Endothelial cell of umbilical vein (primary cell): ENCODE measurements around the gene NFATC2IP.
"Not testable (repeated sequence)": the region's sequence is repeated elsewhere in the genome, so short reads cannot be mapped to it uniquely, and the experiment has no call there.

Source experiments
- CTCF ChIP-seq, 2 donors: IDR thresholded peaks; 1 replicate in 1 of 2; 2 replicates in 1 of 2; pipeline ENCODE4 v1.5.1; 2011; ENCODE audit warnings: low read length in 2 of 2, mild to moderate bottlenecking in 2 of 2, moderate library complexity in 2 of 2, control low read depth in 1 of 2, inconsistent platforms in 1 of 2, low read depth in 1 of 2; ENCODE audit not compliant: insufficient read depth in 1 of 2; ENCODE audit errors: extremely low read depth in 1 of 2
- EZH2 ChIP-seq: IDR thresholded peaks from 2 replicates; pipeline ENCODE4 v1.6.1; 2012; ENCODE audit warnings: borderline replicate concordance, low read depth, mild to moderate bottlenecking, moderate library complexity, low read length, inconsistent platforms; ENCODE audit not compliant: severe bottlenecking
- FOS ChIP-seq: IDR thresholded peaks from 2 replicates; pipeline ENCODE4 v1.6.1; 2011; ENCODE audit warnings: mild to moderate bottlenecking, low read length, moderate library complexity, borderline replicate concordance; ENCODE audit not compliant: insufficient read depth
- GATA2 ChIP-seq: IDR thresholded peaks from 2 replicates; pipeline ENCODE4 v1.7.0; 2011; ENCODE audit warnings: low read depth, mild to moderate bottlenecking, moderate library complexity, mixed read lengths, low read length; ENCODE audit not compliant: insufficient read length, insufficient read depth
- JUN ChIP-seq: IDR thresholded peaks from 2 replicates; pipeline ENCODE4 v1.6.1; 2011; ENCODE audit warnings: borderline replicate concordance, low read depth; ENCODE audit not compliant: insufficient read length, insufficient read depth
- MAX ChIP-seq: IDR thresholded peaks from 2 replicates; pipeline ENCODE4 v1.6.1; 2011; ENCODE audit not compliant: insufficient read depth, insufficient read length
- MYC ChIP-seq: IDR thresholded peaks from one replicate; pipeline ENCODE4 v1.6.1; 2011; ENCODE audit warnings: mild to moderate bottlenecking, low read depth, low read length
- POLR2A ChIP-seq: IDR thresholded peaks from 2 replicates; pipeline ENCODE4 v1.6.1; 2012; ENCODE audit warnings: low read depth, mild to moderate bottlenecking, control low read depth, low read length
- POLR2AphosphoS5 ChIP-seq: IDR thresholded peaks from 2 replicates; pipeline ENCODE4 v1.6.1; 2012; ENCODE audit warnings: low read depth, mild to moderate bottlenecking, control low read depth, low read length, moderate library complexity; ENCODE audit not compliant: insufficient read depth

DNA sequence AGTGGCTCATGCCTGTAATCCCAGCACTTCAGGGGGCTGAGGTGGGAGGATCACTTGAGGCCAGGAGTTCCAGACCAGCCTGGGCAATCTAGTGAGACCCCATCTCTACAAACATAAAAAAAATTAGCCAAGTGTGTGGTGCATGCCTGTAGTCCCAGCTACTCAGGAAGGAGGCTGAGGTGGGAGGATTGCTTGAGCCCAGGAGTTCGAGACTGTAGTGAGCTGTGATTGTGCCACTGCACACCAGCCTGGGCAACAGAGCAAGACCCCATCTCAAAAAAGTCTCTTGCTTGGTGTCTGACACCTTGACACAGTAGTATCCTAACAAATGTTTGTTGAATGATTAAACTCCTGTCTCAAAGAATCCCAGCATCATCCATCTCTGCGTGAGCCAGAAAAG is 19.0 kb downstream of the NFATC2IP start:
- not testable (repeated sequence) for TF ChIP-seq JUN; EZH2; POLR2A; GATA2; CTCF (IDR thresholded peaks at IDR 0.05; ENCODE audit: extremely low read depth in 1 of 2, insufficient read depth in 1 of 2, low read depth in 1 of 2, low read length in 2 of 2); POLR2AphosphoS5; MAX; MYC; FOS
